Endothelial cell of umbilical vein (primary cell): Measurements from ENCODE around the gene VWA8. TPM values are rescaled to one million over a fixed set of nuclear protein-coding genes. Genes with fewer than 3 reads are reported as not detected.

ENCODE experiments used
- BruUV-seq: library from RNA; stranded (reverse); fragments of 400-500 nt; replicated peaks from 2 replicates; lab custom pipeline; 2021; lab: Mats Ljungman, UMichigan
- CTCF ChIA-PET: fragments of 300-600, 350-600 bp; sonication (Branson Sonifier 250); formaldehyde crosslinking; loops from one replicate; lab custom pipeline; 2021; ENCODE audit warnings: antibody characterized with exemption, inconsistent platforms; lab: Charles Lee
- POLR2A ChIA-PET: fragments of 300-600, 350-600 bp; sonication (Branson Sonifier 250); formaldehyde crosslinking; loops from one replicate; lab custom pipeline; 2021; ENCODE audit warnings: antibody characterized with exemption, inconsistent platforms; lab: Charles Lee
- DNase-seq: peaks from one replicate; pipeline ENCODE4 v3.0.0-alpha.2; 2011; ENCODE audit warnings: low read depth, low spot score
- FAIRE-seq: peaks from 2 replicates; lab custom pipeline; 2011; peaks lifted over from hg19 to GRCh38; lab: Jason Lieb, UNC
- H2AFZ ChIP-seq: 2 replicates; pipeline ENCODE4 v1.6.0; 2012; ENCODE audit warnings: low read depth, low read length, control low read depth, inconsistent platforms
- H3K27ac ChIP-seq: 2 replicates; pipeline ENCODE4 v1.5.1; 2011; ENCODE audit warnings: low read depth, mild to moderate bottlenecking, control low read depth, low read length, moderate library complexity; ENCODE audit not compliant: insufficient read depth
- H3K27me3 ChIP-seq, 2 experiments: 2 replicates each; pipeline versions ENCODE4 v1.6.0 to v1.6.1; 2011; ENCODE audit warnings: low read length in 2 of 2, mixed read lengths in 1 of 2; ENCODE audit not compliant: control insufficient read depth in 2 of 2, insufficient read depth in 2 of 2
- H3K36me3 ChIP-seq, 2 experiments: 2 replicates in 1 of 2; 3 replicates in 1 of 2; pipeline ENCODE4 v1.5.1; 2011; ENCODE audit warnings: low read length in 2 of 2, mild to moderate bottlenecking in 1 of 2, moderate library complexity in 1 of 2; ENCODE audit not compliant: control insufficient read depth in 2 of 2, insufficient read depth in 2 of 2; ENCODE audit errors: extremely low read depth in 1 of 2
- H3K4me1 ChIP-seq: 3 replicates; pipeline ENCODE4 v1.5.1; 2011; ENCODE audit warnings: mild to moderate bottlenecking, low read length; ENCODE audit not compliant: control insufficient read depth, insufficient read depth; ENCODE audit errors: extremely low read depth
- H3K4me2 ChIP-seq: 2 replicates; pipeline ENCODE4 v1.6.1; 2011; ENCODE audit warnings: low read length, control low read depth, mixed read lengths; ENCODE audit not compliant: insufficient read depth
- H3K4me3 ChIP-seq, 3 experiments: fragments of 200-600 bp in 1 of 3; sonication (generic), shearing (Covaris generic) in 1 of 3; replicated peaks in 1 of 3; 2 replicates each; pipeline ENCODE4 v1.5.1; 2011 to 2016; ENCODE audit warnings: control low read depth in 3 of 3, low read length in 3 of 3, mild to moderate bottlenecking in 2 of 3, inconsistent platforms in 1 of 3, low read depth in 1 of 3, moderate library complexity in 1 of 3; ENCODE audit not compliant: insufficient read depth in 1 of 3
- H3K79me2 ChIP-seq: 2 replicates; pipeline ENCODE4 v1.6.0; 2012; ENCODE audit warnings: low read length, inconsistent platforms; ENCODE audit not compliant: control insufficient read depth, insufficient read depth
- H3K9ac ChIP-seq: replicated peaks from 2 replicates; pipeline ENCODE3; 2011; ENCODE audit warnings: low read length, control low read depth; ENCODE audit not compliant: insufficient read depth; ENCODE audit errors: extremely low read depth
- H3K9me1 ChIP-seq: replicated peaks from 3 replicates; pipeline ENCODE4 v1.6.0; 2011; ENCODE audit warnings: mild to moderate bottlenecking, low read length; ENCODE audit not compliant: control insufficient read depth, insufficient read depth; ENCODE audit errors: extremely low read depth
- H3K9me3 ChIP-seq: replicated peaks from 2 replicates; pipeline ENCODE4 v1.5.1; 2012; ENCODE audit warnings: low read length, inconsistent platforms; ENCODE audit not compliant: control insufficient read depth, insufficient read depth
- H4K20me1 ChIP-seq: replicated peaks from 2 replicates; pipeline ENCODE3; 2011; ENCODE audit warnings: mild to moderate bottlenecking, low read length; ENCODE audit not compliant: control insufficient read depth, insufficient read depth; ENCODE audit errors: extremely low read depth
- GATA2 ChIP-seq: IDR thresholded peaks from 2 replicates; pipeline ENCODE4 v1.7.0; 2011; ENCODE audit warnings: low read depth, mild to moderate bottlenecking, moderate library complexity, mixed read lengths, low read length; ENCODE audit not compliant: insufficient read length, insufficient read depth
- JUN ChIP-seq: IDR thresholded peaks from 2 replicates; pipeline ENCODE4 v1.6.1; 2011; ENCODE audit warnings: borderline replicate concordance, low read depth; ENCODE audit not compliant: insufficient read length, insufficient read depth
- dilution Hi-C: fragments of 300-500 bp; cut with MboI; formaldehyde crosslinking; loops from one replicate; pipeline ENCODE4 v1.15.0; 2019; ENCODE audit warnings: low sequenced_read_pairs; ENCODE audit not compliant: extremely low pct_ligation_motif_present
- intact Hi-C: fragments of 100-400 bp; cut with micrococcal nuclease; formaldehyde crosslinking; loops from one replicate; pipeline ENCODE4 v1.10.0; 2022
- polyA plus RNA-seq, 4 experiments: library from polyadenylated mRNA; depleted of rRNA in 3 of 4; stranded (reverse) in 3 of 4; unstranded in 1 of 4; fragments of >200 nt; gene quantifications; 2 replicates each; pipeline versions ENCODE4 v1.2.1 to v1.2.3, GENCODE V29; 2011 to 2012; ENCODE audit warnings: missing spikeins in 1 of 4
- total RNA-seq: library from RNA; stranded (reverse); gene quantifications from 2 replicates; pipeline ENCODE4 v1.2.3, GENCODE V29; 2021
- TF ChIP-seq, protein P1 (sequence below): IDR thresholded peaks from 2 replicates; pipeline ENCODE4 v1.6.1; 2011; ENCODE audit not compliant: insufficient read depth, insufficient read length

VWA8 gene
- total and polyA plus RNA-seq, 2 donors (not counting 3 experiments of a cell fraction or from before 2014, with no cell fraction given) = 2.9 to 11.3 TPM

- intact Hi-C loops (no loop called here), dilution Hi-C loops (no loop called here)
- FAIRE-seq (no peak), DNase-seq (no peak)
- Histone ChIP-seq H3K4me2 (no peak overlapping the region), H3K27me3 (no peaks in the 10 kb centered on the region), H3K9me1 (no peaks in the 10 kb centered on the region), H3K9ac (no peak overlapping the region), H3K79me2 (no peaks in the 10 kb centered on the region), H3K27ac (no peak overlapping the region), H2AFZ (no peak overlapping the region), H3K9me3 (no peaks in the 10 kb centered on the region), H4K20me1 (no peaks in the 10 kb centered on the region), H3K4me3 (no peak overlapping the region), H3K36me3 (no peaks in the 10 kb centered on the region), H3K4me1 (no peaks in the 10 kb centered on the region)
- no peak for TF ChIP-seq JUN
- TF ChIP-seq GATA2 = no peak
- BruUV-seq = no TSS peak
- ChIA-PET POLR2A (no interaction called here), CTCF (interaction anchor here (1.3 kb wide), 2 partner anchors 49 to 74 kb away, joined by 3 to 4 read pairs; no protein-coding TSS in a partner anchor)
These were observed 217.9 kb downstream of the VWA8 start for GRCh38 chr13:41742917-41743552.

DNA sequence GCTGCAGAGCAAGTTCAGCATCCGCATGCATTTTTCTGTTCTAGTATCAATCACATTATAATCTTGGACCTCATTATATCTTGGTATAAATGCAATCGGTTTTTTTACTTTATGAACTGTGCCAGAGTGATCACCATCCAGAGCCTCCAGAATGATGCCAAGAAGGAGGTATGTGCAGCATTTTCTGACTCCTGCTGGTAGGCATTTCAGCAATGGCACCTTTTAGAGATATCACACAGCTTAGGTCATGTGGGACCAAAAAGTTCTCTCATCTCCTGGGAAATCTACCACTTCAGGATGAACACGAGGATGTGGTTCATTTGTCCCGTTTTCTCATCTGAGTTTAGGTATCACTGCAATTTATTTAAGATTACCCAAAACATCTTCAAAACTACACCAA lies 220.4 kb downstream of the VWA8 start:
- no peaks in the 10 kb centered on the region for H4K20me1 ChIP-seq
- dilution Hi-C loops = no loop called here
- FAIRE-seq = no peak

More for the DNA sequence above, 220.4 kb downstream of the VWA8 start:
- Histone ChIP-seq H3K27ac (no peak overlapping the region), H3K4me1 (no peaks in the 10 kb centered on the region), H2AFZ (no peak overlapping the region), H3K36me3 (no peaks in the 10 kb centered on the region), H3K9ac (no peak overlapping the region), H3K79me2 (no peaks in the 10 kb centered on the region), H3K9me3 (no peaks in the 10 kb centered on the region), H3K27me3 (no peaks in the 10 kb centered on the region), H3K4me3 (no peak overlapping the region), H3K4me2 (no peak overlapping the region), H3K9me1 (no peaks in the 10 kb centered on the region)
- no peak for DNase-seq
- POLR2A ChIA-PET = no interaction called here
- TF ChIP-seq, protein P1, sequence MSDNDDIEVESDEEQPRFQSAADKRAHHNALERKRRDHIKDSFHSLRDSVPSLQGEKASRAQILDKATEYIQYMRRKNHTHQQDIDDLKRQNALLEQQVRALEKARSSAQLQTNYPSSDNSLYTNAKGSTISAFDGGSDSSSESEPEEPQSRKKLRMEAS = no peak
- no peak for TF ChIP-seq JUN
- CTCF ChIA-PET = no interaction called here
- no TSS peak for BruUV-seq
- intact Hi-C loops = no loop called here
